CD4-positive, alpha-beta T cell (primary cell): Measurements from ENCODE around the gene LRCH2. TPM values are rescaled to one million over a fixed set of nuclear protein-coding genes. Genes with fewer than 3 reads are reported as not detected.

Experiments used
- ATAC-seq: fragments of 200-7000 bp; cut with Tn5 transposase; one replicate; pipeline ENCODE4 v1.10.0; 2022; ENCODE audit warnings: mild to moderate bottlenecking; ENCODE audit not compliant: poor library complexity
- CTCF ChIA-PET: fragments of 350-600 bp; sonication (Branson Sonifier 250); formaldehyde crosslinking; loops from one replicate; lab custom pipeline; 2021; ENCODE audit warnings: antibody characterized with exemption, inconsistent platforms; lab: Charles Lee
- POLR2A ChIA-PET: fragments of 350-600 bp; sonication (Branson Sonifier 250); formaldehyde crosslinking; loops from one replicate; lab custom pipeline; 2021; ENCODE audit warnings: antibody characterized with exemption, inconsistent platforms; lab: Charles Lee
- DNase-seq, 14 experiments: peaks; one replicate each; pipeline ENCODE4 v3.0.0-alpha.2; 2013 to 2020; ENCODE audit warnings: mixed read lengths in 2 of 14
- H3K27ac ChIP-seq, 2 donors: one replicate each; pipeline versions ENCODE4 v1.5.1 to v1.7.0; 2013; ENCODE audit warnings: low read length in 2 of 2, low read depth in 1 of 2, mild to moderate bottlenecking in 1 of 2
- H3K27me3 ChIP-seq, 2 experiments: 1 replicate in 1 of 2; 2 replicates in 1 of 2; pipeline versions ENCODE4 v1.6.1 to v1.7.0; 2013; ENCODE audit warnings: low read length in 2 of 2, control low read depth in 1 of 2, mild to moderate bottlenecking in 1 of 2, moderate library complexity in 1 of 2; ENCODE audit not compliant: insufficient read depth in 2 of 2, control insufficient read depth in 1 of 2
- H3K36me3 ChIP-seq: one replicate; pipeline ENCODE4 v1.6.1; 2013; ENCODE audit warnings: low read length, control low read depth; ENCODE audit not compliant: insufficient read depth
- H3K4me1 ChIP-seq: one replicate; pipeline ENCODE4 v1.6.1; 2013; ENCODE audit warnings: low read length, control low read depth; ENCODE audit not compliant: insufficient read depth
- H3K4me3 ChIP-seq: one replicate; pipeline ENCODE4 v1.5.1; 2013; ENCODE audit warnings: mild to moderate bottlenecking, low read length, moderate library complexity
- H3K9me3 ChIP-seq, 2 experiments: 1 replicate in 1 of 2; 2 replicates in 1 of 2; pipeline versions ENCODE4 v1.6.1 to v1.7.0; 2013; ENCODE audit warnings: low read length in 2 of 2, mild to moderate bottlenecking in 2 of 2, control low read depth in 1 of 2, moderate library complexity in 1 of 2; ENCODE audit not compliant: control insufficient read depth in 1 of 2, insufficient read depth in 1 of 2
- H3K27ac Mint-ChIP-seq: one replicate; pipeline ENCODE4 v1.8.0; 2020; ENCODE audit warnings: mixed read lengths
- H3K27me3 Mint-ChIP-seq: one replicate; pipeline ENCODE4 v1.8.0; 2021; ENCODE audit warnings: mixed read lengths
- H3K36me3 Mint-ChIP-seq: one replicate; pipeline ENCODE4 v1.8.0; 2021; ENCODE audit warnings: low read depth, mixed read lengths
- H3K4me1 Mint-ChIP-seq: one replicate; pipeline ENCODE4 v1.8.0; 2021; ENCODE audit warnings: low read depth, mixed read lengths
- H3K4me3 Mint-ChIP-seq: one replicate; pipeline ENCODE4 v1.8.0; 2020; ENCODE audit warnings: mild to moderate bottlenecking, mixed read lengths
- H3K9me3 Mint-ChIP-seq: one replicate; pipeline ENCODE4 v1.8.0; 2020; ENCODE audit warnings: mixed read lengths
- intact Hi-C, 2 experiments: fragments of 100-400 bp; cut with DNase I in 1 of 2; cut with micrococcal nuclease in 1 of 2; formaldehyde crosslinking; loops; one replicate each; pipeline versions ENCODE4 v1.15.1 to v1.9.0; 2023 to 2025; cut with DNase I, micrococcal nuclease
- total RNA-seq, 174 experiments: library from RNA in 2 of 174; stranded (reverse) in 2 of 174; gene quantifications; one replicate each; pipeline ENCODE4 v1.2.3 and lab custom pipeline; 2021 to 2026
- TF ChIP-seq, protein P1 (sequence below): fragments of 200-600 bp; IDR thresholded peaks from one replicate; pipeline ENCODE4 v1.8.0; 2022; ENCODE audit warnings: antibody characterized with exemption, mild to moderate bottlenecking

The LRCH2 gene
- total RNA-seq, 2 experiments from 2014 or later: not detected

DNA sequence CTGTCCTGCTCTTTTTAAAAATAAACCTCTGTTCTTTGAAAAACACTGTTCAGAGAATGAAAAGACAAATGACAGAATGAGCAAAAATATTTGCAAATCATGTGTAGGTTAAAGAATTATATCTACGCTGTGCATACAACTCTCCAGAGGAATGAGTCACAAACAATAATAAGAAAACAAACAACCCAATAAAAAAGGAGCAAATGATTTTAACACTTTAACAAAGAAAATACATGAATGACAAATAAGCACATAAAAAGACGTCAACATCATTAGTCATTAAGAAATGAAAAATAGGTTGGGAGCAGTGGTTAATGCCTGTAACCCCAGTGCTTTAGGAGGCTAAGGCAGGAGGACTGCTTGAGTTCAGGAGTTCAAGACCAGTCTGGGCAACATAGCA lies 21.1 kb upstream of the LRCH2 start:
- no peak overlapping the region for H3K27ac ChIP-seq
- POLR2A ChIA-PET: no interaction called here
- H3K36me3 ChIP-seq: no peaks in the 10 kb centered on the region
- H3K36me3 Mint-ChIP-seq: no peaks in the 10 kb centered on the region
- no peak for ATAC-seq
- intact Hi-C loops: no loop called here
- no peak overlapping the region for H3K4me3 ChIP-seq
- peaks cover 2% of the 10 kb centered on the region for H3K9me3 Mint-ChIP-seq
- CTCF ChIA-PET: no interaction called here
- TF ChIP-seq, protein P1, sequence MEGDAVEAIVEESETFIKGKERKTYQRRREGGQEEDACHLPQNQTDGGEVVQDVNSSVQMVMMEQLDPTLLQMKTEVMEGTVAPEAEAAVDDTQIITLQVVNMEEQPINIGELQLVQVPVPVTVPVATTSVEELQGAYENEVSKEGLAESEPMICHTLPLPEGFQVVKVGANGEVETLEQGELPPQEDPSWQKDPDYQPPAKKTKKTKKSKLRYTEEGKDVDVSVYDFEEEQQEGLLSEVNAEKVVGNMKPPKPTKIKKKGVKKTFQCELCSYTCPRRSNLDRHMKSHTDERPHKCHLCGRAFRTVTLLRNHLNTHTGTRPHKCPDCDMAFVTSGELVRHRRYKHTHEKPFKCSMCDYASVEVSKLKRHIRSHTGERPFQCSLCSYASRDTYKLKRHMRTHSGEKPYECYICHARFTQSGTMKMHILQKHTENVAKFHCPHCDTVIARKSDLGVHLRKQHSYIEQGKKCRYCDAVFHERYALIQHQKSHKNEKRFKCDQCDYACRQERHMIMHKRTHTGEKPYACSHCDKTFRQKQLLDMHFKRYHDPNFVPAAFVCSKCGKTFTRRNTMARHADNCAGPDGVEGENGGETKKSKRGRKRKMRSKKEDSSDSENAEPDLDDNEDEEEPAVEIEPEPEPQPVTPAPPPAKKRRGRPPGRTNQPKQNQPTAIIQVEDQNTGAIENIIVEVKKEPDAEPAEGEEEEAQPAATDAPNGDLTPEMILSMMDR: no peak
- DNase-seq: no peak
- no peak overlapping the region for H3K27ac Mint-ChIP-seq
- no peak overlapping the region for H3K4me3 Mint-ChIP-seq
- no peaks in the 10 kb centered on the region for H3K4me1 ChIP-seq
- no peaks in the 10 kb centered on the region for H3K4me1 Mint-ChIP-seq
- H3K27me3 ChIP-seq: no peaks in the 10 kb centered on the region
- H3K9me3 ChIP-seq: no peaks in the 10 kb centered on the region
- no peaks in the 10 kb centered on the region for H3K27me3 Mint-ChIP-seq

DNA sequence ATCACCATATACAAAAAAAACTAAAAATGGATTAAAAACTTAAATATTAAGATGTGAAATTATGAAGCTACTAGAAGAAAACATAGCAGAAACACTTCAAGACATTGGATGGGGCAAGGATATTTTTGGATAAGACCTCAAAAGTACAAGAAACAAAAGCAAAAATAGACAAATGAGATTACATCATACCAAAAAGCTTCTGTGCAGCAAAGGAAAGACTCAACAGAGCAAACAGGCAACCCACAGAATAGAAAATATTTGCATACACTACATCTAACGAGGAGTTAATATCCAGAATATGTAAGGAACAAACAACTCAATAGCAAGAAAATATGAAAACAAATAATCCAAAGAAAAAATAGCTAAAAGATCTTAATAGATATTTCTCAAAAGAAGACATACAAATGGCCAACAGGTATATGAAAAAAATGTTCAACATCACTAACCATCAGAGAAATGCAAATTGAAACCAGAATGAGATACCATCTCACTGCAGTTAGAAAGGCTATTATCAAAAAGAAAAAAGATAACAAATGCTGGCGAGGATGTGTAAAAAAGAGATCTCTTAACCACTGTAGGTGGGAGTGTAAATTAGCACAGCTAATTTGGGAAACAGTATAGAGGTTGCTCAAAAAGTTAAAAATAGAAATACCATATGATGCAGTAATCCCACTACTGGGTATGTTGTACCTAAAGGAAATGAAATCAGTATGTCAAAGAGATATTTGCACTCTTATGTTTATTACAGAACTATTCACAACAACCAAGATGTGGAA lies 17.8 kb upstream of the LRCH2 start:
- H3K27me3 Mint-ChIP-seq: no peaks in the 10 kb centered on the region
- CTCF ChIA-PET: no interaction called here

DNA sequence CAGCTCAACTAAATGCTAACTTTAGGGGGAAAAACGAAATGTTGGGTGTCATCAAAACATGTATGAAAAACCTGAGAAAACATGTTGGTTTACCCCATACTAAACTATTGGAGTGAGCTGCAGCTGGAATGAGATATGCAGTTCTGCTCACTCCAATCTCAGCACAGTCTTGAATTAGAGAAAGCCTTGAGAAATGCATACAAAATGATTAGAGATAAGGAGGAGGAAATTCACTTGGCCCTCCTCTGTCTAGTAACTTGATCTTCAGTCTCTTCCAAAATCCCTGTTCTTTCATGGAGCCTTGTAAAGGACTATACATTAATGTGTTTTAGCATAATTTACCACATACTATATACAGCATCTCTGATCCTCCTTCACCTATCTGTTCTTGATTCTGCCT lies 3.2 kb upstream of the LRCH2 start:
- Mint-ChIP-seq H3K4me3 (no peak overlapping the region), H3K27ac (no peak overlapping the region), H3K36me3 (no peaks in the 10 kb centered on the region), H3K27me3 (peaks cover 31% of the 10 kb centered on the region), H3K4me1 (peaks cover 6% of the 10 kb centered on the region), H3K9me3 (no peaks in the 10 kb centered on the region)
- TF ChIP-seq, protein P1: no peak
- H3K27me3 ChIP-seq: peaks cover 0 to 3% of the 10 kb centered on the region in 2 experiments
- ATAC-seq (no peak), DNase-seq (no peak)
- no peaks in the 10 kb centered on the region for H3K36me3 ChIP-seq
- POLR2A ChIA-PET: no interaction called here
- CTCF ChIA-PET: no interaction called here
- no peak overlapping the region for H3K27ac ChIP-seq
- H3K9me3 ChIP-seq: peaks cover 0 to 4% of the 10 kb centered on the region in 2 experiments
- H3K4me1 ChIP-seq: no peaks in the 10 kb centered on the region
- intact Hi-C loops: no loop called here
- H3K4me3 ChIP-seq: no peak overlapping the region

More for the DNA sequence above, 17.8 kb upstream of the LRCH2 start:
- H3K27ac Mint-ChIP-seq: no peak overlapping the region
- Histone ChIP-seq H3K36me3 (no peaks in the 10 kb centered on the region), H3K9me3 (no peaks in the 10 kb centered on the region), H3K27me3 (no peaks in the 10 kb centered on the region), H3K4me3 (no peak overlapping the region), H3K4me1 (no peaks in the 10 kb centered on the region), H3K27ac (no peak overlapping the region)
- DNase-seq (no peak), ATAC-seq (no peak)
- H3K9me3 Mint-ChIP-seq: no peaks in the 10 kb centered on the region
- H3K4me1 Mint-ChIP-seq: no peaks in the 10 kb centered on the region
- POLR2A ChIA-PET: no interaction called here
- intact Hi-C loops: no loop called here
- H3K4me3 Mint-ChIP-seq: no peak overlapping the region
- no peaks in the 10 kb centered on the region for H3K36me3 Mint-ChIP-seq
- TF ChIP-seq, protein P1: no peak
